Tibial artery (tissue), 4 donors: ENCODE data around the gene AGR3.

ENCODE experiments used
- DNase-seq, 2 donors: peaks; one replicate each; pipeline ENCODE4 v3.0.0-alpha.2; 2019
- H3K27ac ChIP-seq, 2 donors: fragments of 200-600 bp; sonication (generic) in 1 of 2; 1 replicate in 1 of 2; 2 replicates in 1 of 2; pipeline ENCODE4 v1.5.1; 2018 to 2019; ENCODE audit warnings: mild to moderate bottlenecking in 1 of 2
- H3K27me3 ChIP-seq, 2 donors: fragments of 200-600 bp; sonication (generic) in 1 of 2; one replicate each; pipeline versions ENCODE4 v1.5.1 to v1.6.0; 2016 to 2019
- H3K36me3 ChIP-seq, 3 donors: fragments of 200-600 bp; sonication (generic) in 2 of 3; one replicate each; pipeline ENCODE4 v1.5.1; 2016 to 2019; ENCODE audit warnings: mild to moderate bottlenecking in 2 of 3
- H3K4me1 ChIP-seq, 4 donors: fragments of 200-600 bp; sonication (generic) in 2 of 4; 1 replicate in 3 of 4; 2 replicates in 1 of 4; pipeline ENCODE4 v1.5.1; 2016 to 2019
- H3K4me3 ChIP-seq, 2 donors: fragments of 200-600 bp; sonication (generic) in 1 of 2; 1 replicate in 1 of 2; 2 replicates in 1 of 2; pipeline ENCODE4 v1.5.1; 2018 to 2019; ENCODE audit warnings: mild to moderate bottlenecking in 2 of 2
- H3K9me3 ChIP-seq, 3 donors: fragments of 200-600 bp; sonication (generic) in 1 of 3; one replicate each; pipeline ENCODE4 v1.5.1; 2016 to 2019
- intact Hi-C: fragments of 100-400 bp; cut with DNase I; formaldehyde crosslinking; loops from one replicate; pipeline ENCODE4 v1.15.0; 2023; ENCODE audit warnings: low total_unique reads
- TF ChIP-seq, protein P1 (sequence below), 2 experiments: fragments of 200-600 bp in 1 of 2; fragments of 450-650 bp in 1 of 2; IDR thresholded peaks; one replicate each; pipeline ENCODE4 v1.5.1; 2017 to 2019; ENCODE audit warnings: antibody characterized with exemption in 2 of 2, mild to moderate bottlenecking in 1 of 2, moderate library complexity in 1 of 2

Gene AGR3

DNA sequence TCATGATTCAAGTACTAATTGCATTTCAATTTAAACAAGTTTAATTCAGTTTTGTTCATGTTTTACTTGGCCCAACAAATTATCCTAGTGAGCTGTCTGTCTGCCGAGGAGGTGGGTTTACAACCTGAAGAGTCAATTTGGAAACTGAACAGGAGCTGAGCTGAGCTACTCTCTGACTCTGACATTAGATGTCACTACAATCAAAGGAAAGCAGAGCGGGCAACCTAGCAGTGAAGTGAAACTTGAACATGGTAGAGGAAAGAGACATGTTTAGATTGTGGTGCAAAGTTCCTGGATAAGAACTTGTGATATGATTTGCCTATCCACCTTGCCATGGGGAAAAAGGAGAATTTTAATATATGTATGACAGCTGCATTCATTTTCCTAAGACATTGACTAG lies 9.6 kb upstream of the AGR3 start:
- intact Hi-C loops: no loop called here

DNA sequence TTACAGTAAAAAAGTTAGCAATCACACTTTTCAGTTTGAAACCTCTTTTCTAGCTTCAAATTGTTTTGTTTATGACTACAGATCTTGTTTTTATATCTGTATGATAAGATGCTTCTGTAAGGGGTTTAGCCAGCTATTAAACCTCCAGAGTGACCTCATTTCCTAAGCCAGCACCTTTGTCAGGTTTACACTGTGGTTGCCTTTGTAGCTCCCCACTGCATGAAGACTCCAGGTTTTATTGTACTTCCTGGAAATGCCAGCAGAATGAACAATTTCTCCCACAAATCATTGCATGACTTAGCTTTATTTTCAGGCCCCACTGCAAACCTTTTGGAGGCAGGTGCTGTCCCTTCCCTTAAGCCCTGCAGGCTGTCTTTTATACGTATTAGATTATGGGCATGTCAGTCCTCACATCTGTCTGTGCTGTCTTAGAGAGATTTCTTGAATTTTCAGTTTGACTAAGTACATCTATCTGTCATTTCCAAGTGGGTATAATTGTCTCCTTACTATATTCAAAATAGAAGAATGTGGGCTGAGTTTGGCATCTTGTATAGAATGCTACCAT lies 8.2 kb upstream of the AGR3 start:
- no peaks in the 10 kb centered on the region for H3K9me3 ChIP-seq
- H3K4me3 ChIP-seq: no peak overlapping the region
- no peak overlapping the region for H3K27ac ChIP-seq
- H3K4me1 ChIP-seq: no peaks in the 10 kb centered on the region
- intact Hi-C loops: no loop called here
- H3K36me3 ChIP-seq: no peaks in the 10 kb centered on the region
- TF ChIP-seq, protein P1, sequence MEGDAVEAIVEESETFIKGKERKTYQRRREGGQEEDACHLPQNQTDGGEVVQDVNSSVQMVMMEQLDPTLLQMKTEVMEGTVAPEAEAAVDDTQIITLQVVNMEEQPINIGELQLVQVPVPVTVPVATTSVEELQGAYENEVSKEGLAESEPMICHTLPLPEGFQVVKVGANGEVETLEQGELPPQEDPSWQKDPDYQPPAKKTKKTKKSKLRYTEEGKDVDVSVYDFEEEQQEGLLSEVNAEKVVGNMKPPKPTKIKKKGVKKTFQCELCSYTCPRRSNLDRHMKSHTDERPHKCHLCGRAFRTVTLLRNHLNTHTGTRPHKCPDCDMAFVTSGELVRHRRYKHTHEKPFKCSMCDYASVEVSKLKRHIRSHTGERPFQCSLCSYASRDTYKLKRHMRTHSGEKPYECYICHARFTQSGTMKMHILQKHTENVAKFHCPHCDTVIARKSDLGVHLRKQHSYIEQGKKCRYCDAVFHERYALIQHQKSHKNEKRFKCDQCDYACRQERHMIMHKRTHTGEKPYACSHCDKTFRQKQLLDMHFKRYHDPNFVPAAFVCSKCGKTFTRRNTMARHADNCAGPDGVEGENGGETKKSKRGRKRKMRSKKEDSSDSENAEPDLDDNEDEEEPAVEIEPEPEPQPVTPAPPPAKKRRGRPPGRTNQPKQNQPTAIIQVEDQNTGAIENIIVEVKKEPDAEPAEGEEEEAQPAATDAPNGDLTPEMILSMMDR (IDR thresholded peaks at IDR 0.05): no peak
- H3K27me3 ChIP-seq: no peaks in the 10 kb centered on the region
- no peak for DNase-seq

More for the DNA sequence above, 9.6 kb upstream of the AGR3 start:
- H3K27ac ChIP-seq: no peak overlapping the region
- no peaks in the 10 kb centered on the region for H3K36me3 ChIP-seq
- H3K9me3 ChIP-seq: no peaks in the 10 kb centered on the region
- H3K4me3 ChIP-seq: no peak overlapping the region
- no peak for DNase-seq
- TF ChIP-seq, protein P1 (IDR thresholded peaks at IDR 0.05): peak in 1 of 2 experiments; percentile 28
- H3K4me1 ChIP-seq: no peaks in the 10 kb centered on the region
- H3K27me3 ChIP-seq: no peaks in the 10 kb centered on the region

DNA sequence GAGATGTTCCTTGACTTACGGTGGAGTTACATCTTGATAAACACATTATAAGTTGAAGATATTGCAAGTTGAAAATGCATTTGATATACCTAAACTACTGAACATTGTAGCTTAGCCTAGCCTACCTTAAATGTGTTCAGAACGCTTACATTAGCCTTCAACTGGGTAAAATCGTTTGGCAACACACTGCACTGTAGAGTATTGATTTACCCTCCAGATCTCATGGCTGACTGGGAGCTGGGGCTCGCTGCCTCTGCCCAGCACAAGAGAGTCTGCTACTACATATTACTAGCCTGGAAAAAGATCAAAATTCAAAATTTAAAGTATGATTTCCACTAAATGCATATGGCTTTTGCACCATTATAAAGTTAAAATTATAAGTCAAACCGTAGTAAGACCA lies 7.5 kb upstream of the AGR3 start:
- Histone ChIP-seq H3K36me3 (no peaks in the 10 kb centered on the region), H3K27me3 (no peaks in the 10 kb centered on the region), H3K4me1 (no peaks in the 10 kb centered on the region), H3K27ac (no peak overlapping the region), H3K9me3 (no peaks in the 10 kb centered on the region), H3K4me3 (no peak overlapping the region)
- DNase-seq: no peak
- intact Hi-C loops: no loop called here
- TF ChIP-seq, protein P1 (IDR thresholded peaks at IDR 0.05): no peak

DNA sequence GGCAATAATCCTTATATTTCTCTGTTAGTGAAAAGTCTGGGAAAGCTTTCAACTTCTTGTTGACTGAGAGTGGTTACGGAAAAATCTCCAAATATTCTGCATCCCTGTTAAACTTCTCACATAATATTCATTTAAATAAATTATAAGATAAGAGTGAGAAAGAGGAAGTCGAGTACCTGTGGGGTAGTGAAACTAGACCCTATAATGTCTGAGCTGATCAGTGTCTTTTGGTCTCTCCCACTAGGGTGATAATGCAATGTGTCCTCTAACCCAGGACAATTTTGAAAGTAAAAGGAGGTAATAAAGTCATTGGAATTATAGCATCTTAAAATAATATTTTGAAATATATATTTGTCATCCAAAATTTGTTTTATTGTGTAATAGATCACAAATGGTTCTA lies 2.1 kb upstream of the AGR3 start:
- intact Hi-C loops: no loop called here
- no peak for DNase-seq
- Histone ChIP-seq H3K4me1 (no peaks in the 10 kb centered on the region), H3K9me3 (no peaks in the 10 kb centered on the region), H3K27ac (no peak overlapping the region), H3K36me3 (no peaks in the 10 kb centered on the region), H3K27me3 (no peaks in the 10 kb centered on the region), H3K4me3 (no peak overlapping the region)
- TF ChIP-seq, protein P1 (IDR thresholded peaks at IDR 0.05): no peak

DNA sequence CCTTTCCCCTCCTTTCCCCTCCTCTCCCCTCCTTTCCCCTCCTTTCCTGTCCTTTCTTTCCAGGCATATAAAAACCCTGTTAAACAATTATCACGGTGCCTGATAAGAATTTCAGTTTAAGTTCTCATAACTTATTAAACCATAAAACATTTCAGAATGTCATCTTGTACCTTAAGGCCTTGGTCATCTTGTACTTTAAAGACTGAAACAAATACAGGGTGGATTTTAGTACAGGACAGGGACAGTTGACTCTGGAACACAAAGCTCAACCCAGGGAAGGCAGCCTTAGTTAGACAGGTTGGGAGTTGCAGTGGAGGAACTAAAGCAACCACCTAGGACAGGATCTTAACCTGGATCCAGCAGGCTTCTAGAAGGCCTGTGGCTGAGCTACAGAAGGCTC lies 1.2 kb downstream of the AGR3 start:
- TF ChIP-seq, protein P1 (IDR thresholded peaks at IDR 0.05): no peak
- Histone ChIP-seq H3K36me3 (no peaks in the 10 kb centered on the region), H3K27me3 (no peaks in the 10 kb centered on the region), H3K4me1 (no peaks in the 10 kb centered on the region), H3K4me3 (no peak overlapping the region), H3K27ac (no peak overlapping the region), H3K9me3 (no peaks in the 10 kb centered on the region)
- DNase-seq: no peak
- intact Hi-C loops: no loop called here

DNA sequence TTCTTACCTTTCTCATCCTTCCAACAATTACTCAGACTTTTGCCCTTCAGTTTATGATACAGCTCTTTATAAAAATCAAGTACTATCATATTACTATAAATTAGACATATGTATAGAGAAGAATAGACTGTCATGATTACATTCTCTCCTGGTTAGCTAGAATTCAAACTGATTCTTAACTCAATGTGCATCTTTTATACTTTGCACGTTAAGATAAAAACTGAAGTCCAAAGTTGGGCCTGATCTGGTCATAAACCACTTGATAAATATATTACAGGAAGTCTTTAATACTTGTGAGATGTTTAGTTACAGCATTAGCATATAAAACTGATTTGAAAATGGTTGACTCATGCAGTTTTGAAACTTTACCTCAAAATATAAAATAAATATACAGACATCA lies 2.6 kb downstream of the AGR3 start:
- no peaks in the 10 kb centered on the region for H3K4me1 ChIP-seq
- intact Hi-C loops: no loop called here
- TF ChIP-seq, protein P1 (IDR thresholded peaks at IDR 0.05): no peak
- H3K27ac ChIP-seq: no peak overlapping the region
- no peaks in the 10 kb centered on the region for H3K36me3 ChIP-seq
- H3K4me3 ChIP-seq: no peak overlapping the region
- no peaks in the 10 kb centered on the region for H3K27me3 ChIP-seq
- no peak for DNase-seq
- H3K9me3 ChIP-seq: no peaks in the 10 kb centered on the region
